Embryonic facial prominence (tissue), 1 donor: ENCODE results near the gene CNOT4.
"Not testable (repeated sequence)": the region's sequence is repeated elsewhere in the genome, so short reads cannot be mapped to it uniquely, and the experiment has no call there.

Source experiments
- DNase-seq: peaks from one replicate; pipeline ENCODE4 v3.0.0-alpha.2; 2016; ENCODE audit errors: extremely low spot score

CNOT4 gene

GRCh38 chr7:135514856-135515255 is 5.0 kb upstream of the CNOT4 start:
- no peak for DNase-seq

GRCh38 chr7:135512135-135512887 is 2.4 kb upstream of the CNOT4 start:
- DNase-seq: no peak

- no peak for DNase-seq
Measured at GRCh38 chr7:135510592-135511183, 786 bp upstream of the CNOT4 start.

GRCh38 chr7:135509589-135509838 is 388 bp downstream of the CNOT4 start:
- DNase-seq: no peak

GRCh38 chr7:135508883-135509588 is 866 bp downstream of the CNOT4 start:
- DNase-seq: no peak

GRCh38 chr7:135501402-135501801 is 8.5 kb downstream of the CNOT4 start:
- no peak for DNase-seq

GRCh38 chr7:135499818-135500217 is 10.1 kb downstream of the CNOT4 start:
- no peak for DNase-seq

- not testable (repeated sequence) for DNase-seq
Measured at GRCh38 chr7:135497161-135497560, 12.7 kb downstream of the CNOT4 start.

GRCh38 chr7:135493362-135493761 is 16.5 kb downstream of the CNOT4 start:
- DNase-seq: no peak

- no peak for DNase-seq
Measured at GRCh38 chr7:135492151-135492550, 17.8 kb downstream of the CNOT4 start.

GRCh38 chr7:135490783-135491182 is 19.1 kb downstream of the CNOT4 start:
- DNase-seq: no peak

- DNase-seq: no peak
Measured at GRCh38 chr7:135489791-135490190, 20.1 kb downstream of the CNOT4 start.

GRCh38 chr7:135486261-135486920 is 23.5 kb downstream of the CNOT4 start:
- no peak for DNase-seq

- DNase-seq: no peak
Measured at GRCh38 chr7:135481598-135481979, 28.3 kb downstream of the CNOT4 start.

GRCh38 chr7:135480966-135481597 is 28.8 kb downstream of the CNOT4 start:
- no peak for DNase-seq

GRCh38 chr7:135475521-135475920 is 34.4 kb downstream of the CNOT4 start:
- DNase-seq: no peak

- not testable (repeated sequence) for DNase-seq
Measured at GRCh38 chr7:135469705-135470104, 40.2 kb downstream of the CNOT4 start.

- no peak for DNase-seq
Measured at GRCh38 chr7:135467207-135467711, 42.6 kb downstream of the CNOT4 start.

- DNase-seq: no peak
Measured at GRCh38 chr7:135466442-135467206, 43.3 kb downstream of the CNOT4 start.

- DNase-seq: no peak
Measured at GRCh38 chr7:135463908-135464307, 46.0 kb downstream of the CNOT4 start.

GRCh38 chr7:135459951-135460567 is 49.8 kb downstream of the CNOT4 start:
- DNase-seq: no peak
